SU-DHL-6 (cell line): ENCODE results near the gene RNF4.

ENCODE experiments used
- EZH2phosphoT487 ChIP-seq: fragments of 200-600 bp; sonication (generic), shearing (Covaris generic); conservative IDR thresholded peaks from 2 replicates; pipeline ENCODE4 v1.6.1; 2018; ENCODE audit warnings: mild to moderate bottlenecking, antibody characterized with exemption, low read length, moderate library complexity, mixed read lengths
- TF ChIP-seq, protein P1 (sequence below): fragments of 200-600 bp; sonication (generic); IDR thresholded peaks from one replicate; pipeline ENCODE4 v1.5.1; 2017; ENCODE audit warnings: antibody characterized with exemption, mild to moderate bottlenecking, low read length, moderate library complexity; ENCODE audit not compliant: insufficient read depth, poor library complexity, severe bottlenecking

DNA sequence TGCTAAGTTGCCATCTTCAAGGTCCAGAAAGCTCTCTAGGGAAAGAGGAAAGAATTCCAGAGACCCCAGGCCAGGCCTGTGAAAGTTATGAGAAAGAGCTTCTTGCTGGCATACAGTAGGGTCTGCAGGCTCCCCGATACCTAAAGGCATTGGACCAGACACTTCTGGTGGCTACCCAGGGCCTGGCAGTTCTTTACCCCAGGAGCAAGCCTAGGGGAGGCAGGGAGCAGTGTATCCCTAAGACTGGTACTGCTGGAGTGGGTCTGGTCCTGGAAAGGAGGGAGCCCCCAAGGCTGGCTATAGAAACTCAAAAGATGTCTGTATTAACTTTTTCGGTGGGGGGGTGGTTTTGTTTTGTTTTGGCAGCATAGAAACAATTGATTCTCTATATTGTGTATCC lies 47.7 kb downstream of the RNF4 start:
- TF ChIP-seq, protein P1, sequence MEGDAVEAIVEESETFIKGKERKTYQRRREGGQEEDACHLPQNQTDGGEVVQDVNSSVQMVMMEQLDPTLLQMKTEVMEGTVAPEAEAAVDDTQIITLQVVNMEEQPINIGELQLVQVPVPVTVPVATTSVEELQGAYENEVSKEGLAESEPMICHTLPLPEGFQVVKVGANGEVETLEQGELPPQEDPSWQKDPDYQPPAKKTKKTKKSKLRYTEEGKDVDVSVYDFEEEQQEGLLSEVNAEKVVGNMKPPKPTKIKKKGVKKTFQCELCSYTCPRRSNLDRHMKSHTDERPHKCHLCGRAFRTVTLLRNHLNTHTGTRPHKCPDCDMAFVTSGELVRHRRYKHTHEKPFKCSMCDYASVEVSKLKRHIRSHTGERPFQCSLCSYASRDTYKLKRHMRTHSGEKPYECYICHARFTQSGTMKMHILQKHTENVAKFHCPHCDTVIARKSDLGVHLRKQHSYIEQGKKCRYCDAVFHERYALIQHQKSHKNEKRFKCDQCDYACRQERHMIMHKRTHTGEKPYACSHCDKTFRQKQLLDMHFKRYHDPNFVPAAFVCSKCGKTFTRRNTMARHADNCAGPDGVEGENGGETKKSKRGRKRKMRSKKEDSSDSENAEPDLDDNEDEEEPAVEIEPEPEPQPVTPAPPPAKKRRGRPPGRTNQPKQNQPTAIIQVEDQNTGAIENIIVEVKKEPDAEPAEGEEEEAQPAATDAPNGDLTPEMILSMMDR: no peak
- TF ChIP-seq EZH2phosphoT487: no peak
